GM10266 (cell line): Measurements from ENCODE around the gene TBC1D12.
"Not testable (repeated sequence)": the region's sequence is repeated elsewhere in the genome, so short reads cannot be mapped to it uniquely, and the experiment has no call there.

Experiments
- DNase-seq: peaks from one replicate; pipeline ENCODE4 v3.0.0; 2012; ENCODE audit errors: extremely low spot score
- TF ChIP-seq, protein P1 (sequence below): IDR thresholded peaks from 2 replicates; pipeline ENCODE4 v1.5.1; 2012; ENCODE audit warnings: mild to moderate bottlenecking, low read depth; ENCODE audit not compliant: control insufficient read depth, insufficient read depth; ENCODE audit errors: missing control alignments

Gene TBC1D12

DNA sequence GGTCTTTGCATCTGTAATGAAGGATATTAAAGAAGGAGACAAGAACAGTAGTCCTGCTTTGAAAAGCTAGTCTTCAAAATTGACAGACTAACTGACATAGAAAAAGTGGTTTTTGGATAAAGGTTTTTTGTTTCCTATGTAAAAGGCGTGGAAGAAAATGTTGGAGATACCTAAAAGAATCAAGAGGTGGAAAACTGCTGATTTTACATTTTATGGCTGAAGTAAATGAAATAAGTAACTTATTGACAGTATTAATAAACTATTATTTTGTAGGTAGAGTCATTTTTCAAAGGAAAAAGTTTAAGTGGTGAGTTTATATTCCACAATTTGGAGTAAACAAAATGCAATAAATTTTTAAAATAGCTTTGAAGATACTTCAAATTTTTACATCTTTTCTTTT, 130.7 kb downstream of the TBC1D12 start:
- TF ChIP-seq, protein P1, sequence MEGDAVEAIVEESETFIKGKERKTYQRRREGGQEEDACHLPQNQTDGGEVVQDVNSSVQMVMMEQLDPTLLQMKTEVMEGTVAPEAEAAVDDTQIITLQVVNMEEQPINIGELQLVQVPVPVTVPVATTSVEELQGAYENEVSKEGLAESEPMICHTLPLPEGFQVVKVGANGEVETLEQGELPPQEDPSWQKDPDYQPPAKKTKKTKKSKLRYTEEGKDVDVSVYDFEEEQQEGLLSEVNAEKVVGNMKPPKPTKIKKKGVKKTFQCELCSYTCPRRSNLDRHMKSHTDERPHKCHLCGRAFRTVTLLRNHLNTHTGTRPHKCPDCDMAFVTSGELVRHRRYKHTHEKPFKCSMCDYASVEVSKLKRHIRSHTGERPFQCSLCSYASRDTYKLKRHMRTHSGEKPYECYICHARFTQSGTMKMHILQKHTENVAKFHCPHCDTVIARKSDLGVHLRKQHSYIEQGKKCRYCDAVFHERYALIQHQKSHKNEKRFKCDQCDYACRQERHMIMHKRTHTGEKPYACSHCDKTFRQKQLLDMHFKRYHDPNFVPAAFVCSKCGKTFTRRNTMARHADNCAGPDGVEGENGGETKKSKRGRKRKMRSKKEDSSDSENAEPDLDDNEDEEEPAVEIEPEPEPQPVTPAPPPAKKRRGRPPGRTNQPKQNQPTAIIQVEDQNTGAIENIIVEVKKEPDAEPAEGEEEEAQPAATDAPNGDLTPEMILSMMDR: no peak
- no peak for DNase-seq

DNA sequence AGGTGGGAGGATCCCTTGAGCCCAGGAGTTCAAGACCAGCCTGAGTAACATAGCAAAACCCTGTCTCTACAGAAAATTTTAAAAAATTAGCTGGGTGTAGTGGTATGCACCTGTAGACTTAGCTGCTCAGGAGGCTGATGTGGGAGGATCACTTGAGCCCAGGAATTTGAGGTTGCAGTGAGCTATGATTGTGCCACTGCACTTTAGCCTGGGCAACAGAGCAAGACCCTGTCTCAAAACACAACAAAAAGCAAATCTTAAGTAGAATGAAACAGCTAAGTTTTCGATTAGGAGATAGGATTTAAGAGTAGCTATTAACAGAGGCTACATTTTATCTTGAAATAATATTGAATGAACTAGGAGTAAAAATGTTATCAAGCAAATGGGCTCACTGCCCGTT, 139.9 kb downstream of the TBC1D12 start:
- not testable (repeated sequence) for DNase-seq

- DNase-seq: peak; percentile 82
- TF ChIP-seq, protein P1: no peak
These were observed 143.2 kb downstream of the TBC1D12 start, which contains the start of gene HELLS for GRCh38 chr10:94545391-94546048. TSS of gene HELLS (plus strand) at chr10:94545788. CDS start at chr10:94545922, 134 bp downstream.

GRCh38 chr10:94546049-94546900, 143.9 kb downstream of the TBC1D12 start:
- no peak for DNase-seq
- TF ChIP-seq, protein P1: no peak

- TF ChIP-seq, protein P1: no peak
- DNase-seq: no peak
These were observed 144.5 kb downstream of the TBC1D12 start for GRCh38 chr10:94546901-94547185.

DNA sequence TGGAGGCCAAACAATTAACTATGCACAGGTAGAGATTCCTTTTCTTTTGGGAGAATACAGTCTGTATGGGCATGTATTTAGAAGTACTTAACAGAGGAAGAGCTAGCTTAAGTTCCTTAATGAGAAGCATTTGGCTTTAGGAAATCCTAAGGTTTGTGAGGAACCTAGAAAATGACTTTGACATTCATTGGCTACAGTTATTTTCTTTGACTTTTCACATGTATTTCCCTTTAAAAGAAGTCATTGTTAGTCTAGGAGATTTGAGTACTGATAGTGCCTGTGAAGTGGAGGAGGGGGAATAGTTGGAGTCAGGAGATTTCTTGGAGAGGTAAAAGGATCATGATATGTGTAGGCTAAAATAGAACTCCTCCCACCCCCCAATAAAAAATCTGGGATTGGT, 146.9 kb downstream of the TBC1D12 start:
- TF ChIP-seq, protein P1: no peak
- no peak for DNase-seq

DNA sequence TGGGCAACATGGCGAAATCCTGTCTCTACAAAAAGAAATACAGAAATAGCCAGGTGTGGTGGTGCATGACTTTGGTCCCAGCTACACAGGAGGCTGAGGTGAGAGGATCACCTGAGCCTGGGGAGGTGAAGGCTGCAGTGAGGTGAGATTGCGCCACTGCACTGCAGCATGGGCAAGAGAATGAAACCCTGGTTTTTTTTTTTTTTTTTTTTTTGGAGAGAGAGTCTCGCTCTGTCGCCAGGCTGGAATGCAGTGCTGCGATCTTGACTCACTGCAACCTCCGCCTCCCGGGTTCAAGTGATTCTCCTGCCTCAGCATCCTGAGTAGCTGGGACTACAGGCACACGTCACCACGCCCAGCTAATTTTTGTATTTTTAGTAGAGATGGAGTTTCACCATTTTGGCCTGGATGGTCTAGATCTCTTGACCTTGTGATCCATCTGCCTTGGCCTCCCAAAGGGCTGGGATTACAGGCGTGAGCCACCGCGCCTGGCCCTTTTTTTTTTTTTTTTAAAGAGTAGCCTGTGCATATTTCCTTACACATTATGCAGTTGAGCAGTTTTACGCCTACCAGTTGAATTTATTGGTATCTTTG, 165.5 kb downstream of the TBC1D12 start:
- DNase-seq: not testable (repeated sequence)

GRCh38 chr10:94571081-94571480, 168.7 kb downstream of the TBC1D12 start:
- DNase-seq: no peak
- TF ChIP-seq, protein P1: no peak
